Fibroblast of the aortic adventitia (primary cell): ENCODE measurements around the gene SLC35F1. TPM values are rescaled to one million over a fixed set of nuclear protein-coding genes. Genes with fewer than 3 reads are reported as not detected.

Experiments
- DNase-seq: peaks from one replicate; pipeline ENCODE4 v3.0.0-alpha.2; 2010; ENCODE audit warnings: low read depth
- H3K4me3 ChIP-seq: 2 replicates; pipeline ENCODE4 v1.5.1; 2011; ENCODE audit warnings: low read depth, mild to moderate bottlenecking, control low read depth, low read length, moderate library complexity
- CTCF ChIP-seq: IDR thresholded peaks from 2 replicates; pipeline ENCODE4 v1.5.1; 2011; ENCODE audit warnings: mild to moderate bottlenecking, low read length, control low read depth, inconsistent platforms; ENCODE audit not compliant: insufficient read depth
- total RNA-seq: library from RNA; depleted of rRNA; stranded (reverse); fragments of >200 nt; gene quantifications from 2 replicates; pipeline ENCODE4 v1.2.3, GENCODE V29; 2012; ENCODE audit warnings: low replicate concordance

The SLC35F1 gene
- total RNA-seq, 1 donor, result not detected

- TF ChIP-seq CTCF, result no peak
- no peak for DNase-seq
- H3K4me3 ChIP-seq, result no peak overlapping the region
Observed at GRCh38 chr6:118313208-118313607, 406.1 kb downstream of the SLC35F1 start.

GRCh38 chr6:118313762-118314161 is 406.7 kb downstream of the SLC35F1 start:
- DNase-seq, result no peak
- no peak for TF ChIP-seq CTCF
- H3K4me3 ChIP-seq, result no peak overlapping the region

- no peak overlapping the region for H3K4me3 ChIP-seq
- TF ChIP-seq CTCF, result no peak
- DNase-seq, result no peak
Observed at GRCh38 chr6:118316796-118317384, 409.8 kb downstream of the SLC35F1 start.

GRCh38 chr6:118317581-118318563 is 410.8 kb downstream of the SLC35F1 start:
- no peak overlapping the region for H3K4me3 ChIP-seq
- DNase-seq, result no peak
- no peak for TF ChIP-seq CTCF

GRCh38 chr6:118318648-118319047 is 411.6 kb downstream of the SLC35F1 start:
- no peak for DNase-seq
- TF ChIP-seq CTCF, result no peak
- no peak overlapping the region for H3K4me3 ChIP-seq

- no peak for TF ChIP-seq CTCF
- DNase-seq, result no peak
- no peak overlapping the region for H3K4me3 ChIP-seq
Observed at GRCh38 chr6:118319416-118319815, 412.4 kb downstream of the SLC35F1 start.
